Ovary (tissue), 9 donors: ENCODE data around the gene INHBB. TPM values are rescaled to one million over a fixed set of nuclear protein-coding genes. Genes with fewer than 3 reads are reported as not detected.

Source experiments
- DNase-seq, 5 donors: peaks; one replicate each; pipeline ENCODE4 v3.0.0-alpha.2; 2019 to 2020
- H3K27ac ChIP-seq, 2 donors: fragments of 200-600 bp; one replicate each; pipeline versions ENCODE4 v1.5.1 to v1.8.0; 2019 to 2022
- H3K27me3 ChIP-seq: fragments of 200-600 bp; one replicate; pipeline ENCODE4 v1.8.0; 2022
- H3K36me3 ChIP-seq: fragments of 200-600 bp; sonication (generic); one replicate; pipeline ENCODE4 v1.5.1; 2019
- H3K4me1 ChIP-seq: one replicate; pipeline ENCODE4 v1.8.1; 2013; ENCODE audit warnings: mild to moderate bottlenecking, moderate library complexity; ENCODE audit not compliant: insufficient read depth
- H3K4me3 ChIP-seq: fragments of 200-600 bp; sonication (generic); one replicate; pipeline ENCODE4 v1.5.1; 2017
- H3K9me3 ChIP-seq, 2 donors: fragments of 200-600 bp in 1 of 2; sonication (generic) in 1 of 2; one replicate each; pipeline versions ENCODE4 v1.5.1 to v1.8.1; 2013 to 2019; ENCODE audit warnings: mild to moderate bottlenecking in 1 of 2, moderate library complexity in 1 of 2
- EP300 ChIP-seq: sonication (generic); formaldehyde crosslinking; IDR thresholded peaks from one replicate; pipeline ENCODE4 v1.6.1; 2017; ENCODE audit warnings: antibody characterized with exemption
- POLR2A ChIP-seq: fragments of 450-650 bp; IDR thresholded peaks from one replicate; pipeline ENCODE4 v1.6.1; 2017; ENCODE audit warnings: antibody characterized with exemption, mild to moderate bottlenecking, moderate library complexity
- WGBS, 3 donors: extraction: QIAGEN DNeasy Blood & Tissue Kit in 1 of 3; methylation state at CpG; one replicate each; pipeline versions ENCODE4 v1.1.5 to v1.1.7; 2013 to 2017; 5-methylcytosine and 5-hydroxymethylcytosine counted together
- intact Hi-C, 4 donors: fragments of 100-400 bp; cut with DNase I; formaldehyde crosslinking; loops; one replicate each; pipeline versions ENCODE4 v1.11.0 to v1.15.1; 2022 to 2023
- polyA plus RNA-seq, 2 donors: library from polyadenylated mRNA; stranded (reverse); fragments of 200-250 nt in 1 of 2; fragments of 350-450 nt in 1 of 2; fragmentation: Illumina TruSeq in 1 of 2; extraction: RNeasy Lipid Tissue Mini Kit (QIAGEN cat#74804) in 1 of 2; gene quantifications; one replicate each; pipeline ENCODE4 v1.2.3, GENCODE V29; 2013 to 2014
- total RNA-seq, 7 donors: library from RNA; depleted of rRNA in 2 of 7; stranded (reverse); fragments of >200 nt in 2 of 7; fragmentation: NEBNext Ultra II Directional in 3 of 7; extraction: Animal tissue kit (Norgen Biotek cat#: 25700) in 3 of 7; gene quantifications; one replicate each; pipeline versions ENCODE4 v1.1.0 to v1.2.4, GENCODE V29; 2016 to 2023
- TF ChIP-seq, protein P1 (sequence below), 3 donors: fragments of 450-650 bp in 2 of 3; fragments of 200-600 bp in 1 of 3; IDR thresholded peaks; one replicate each; pipeline versions ENCODE4 v1.5.1 to v1.8.0; 2016 to 2022; ENCODE audit warnings: antibody characterized with exemption in 3 of 3, mild to moderate bottlenecking in 1 of 3
- donor health status: DM: no; HTN: no; CAD: no; lungs with moderate emphysema.
- donor health status: DM: no; HTN: no; CAD: no.
- donor health status: Bipolar disorder and iron deficiency.
- donor health status: DM: yes; HTN: yes; CAD: no.
- donor health status: DM: no; HTN: no; CAD: no.
- donor health status: DM: yes; HTN: yes; CAD: no.

The INHBB gene
- total and polyA plus RNA-seq, 9 donors = 1.1 to 6.9 (median 4.0) TPM

DNA sequence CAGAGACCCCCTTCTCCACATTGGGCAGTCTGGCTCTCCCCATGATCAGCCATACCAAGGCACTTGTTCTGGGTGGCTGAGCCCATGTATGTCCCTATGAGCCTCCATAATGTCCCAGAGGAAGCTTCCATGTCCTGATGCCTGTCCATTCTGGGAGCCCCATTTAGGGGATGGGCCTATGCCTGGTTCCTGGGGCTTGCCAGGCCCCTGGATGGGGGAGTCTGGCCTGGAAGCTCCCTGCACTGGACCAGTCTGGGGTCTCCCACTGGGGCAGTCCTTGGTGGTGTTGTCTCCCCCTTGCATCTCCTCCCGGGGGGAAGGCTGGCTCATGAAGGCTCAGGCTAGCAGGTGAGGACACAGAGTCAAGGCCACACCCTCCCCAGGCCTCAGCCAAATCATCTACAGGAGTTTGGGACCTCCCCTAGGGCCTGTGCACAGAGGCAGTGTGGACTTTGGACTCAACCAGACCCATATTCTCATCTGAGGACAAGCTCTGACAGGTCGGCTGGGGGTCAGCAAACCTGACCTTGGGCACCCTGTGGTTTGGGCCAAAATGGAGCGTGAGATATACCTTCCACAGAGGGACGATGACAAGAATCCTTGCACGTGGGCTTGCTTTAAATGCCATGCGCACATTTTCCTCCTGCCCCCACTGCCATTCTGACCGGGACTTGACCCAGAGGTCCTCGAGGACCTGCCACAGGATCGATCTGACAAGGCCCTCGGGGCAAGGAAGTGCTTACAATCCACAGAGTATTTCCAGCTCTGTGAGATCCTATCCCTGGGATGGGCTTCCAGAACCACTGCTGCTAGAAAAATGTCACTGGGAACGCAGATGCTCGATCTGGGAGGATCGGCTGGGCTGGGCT lies 38.8 kb downstream of the INHBB start:
- WGBS, 3 donors = 77 to 80% (median 79%) methylated on average over 13 of the region's 13 CpGs
- TF ChIP-seq EP300 = no peak
- no peak for TF ChIP-seq POLR2A
- TF ChIP-seq, protein P1, sequence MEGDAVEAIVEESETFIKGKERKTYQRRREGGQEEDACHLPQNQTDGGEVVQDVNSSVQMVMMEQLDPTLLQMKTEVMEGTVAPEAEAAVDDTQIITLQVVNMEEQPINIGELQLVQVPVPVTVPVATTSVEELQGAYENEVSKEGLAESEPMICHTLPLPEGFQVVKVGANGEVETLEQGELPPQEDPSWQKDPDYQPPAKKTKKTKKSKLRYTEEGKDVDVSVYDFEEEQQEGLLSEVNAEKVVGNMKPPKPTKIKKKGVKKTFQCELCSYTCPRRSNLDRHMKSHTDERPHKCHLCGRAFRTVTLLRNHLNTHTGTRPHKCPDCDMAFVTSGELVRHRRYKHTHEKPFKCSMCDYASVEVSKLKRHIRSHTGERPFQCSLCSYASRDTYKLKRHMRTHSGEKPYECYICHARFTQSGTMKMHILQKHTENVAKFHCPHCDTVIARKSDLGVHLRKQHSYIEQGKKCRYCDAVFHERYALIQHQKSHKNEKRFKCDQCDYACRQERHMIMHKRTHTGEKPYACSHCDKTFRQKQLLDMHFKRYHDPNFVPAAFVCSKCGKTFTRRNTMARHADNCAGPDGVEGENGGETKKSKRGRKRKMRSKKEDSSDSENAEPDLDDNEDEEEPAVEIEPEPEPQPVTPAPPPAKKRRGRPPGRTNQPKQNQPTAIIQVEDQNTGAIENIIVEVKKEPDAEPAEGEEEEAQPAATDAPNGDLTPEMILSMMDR (IDR thresholded peaks at IDR 0.05) = no peak
- intact Hi-C loops = no loop called here
- Histone ChIP-seq H3K27me3 (no peaks in the 10 kb centered on the region), H3K27ac (no peak overlapping the region), H3K9me3 (no peaks in the 10 kb centered on the region), H3K36me3 (no peaks in the 10 kb centered on the region), H3K4me1 (no peaks in the 10 kb centered on the region), H3K4me3 (no peak overlapping the region)
- DNase-seq = no peak

DNA sequence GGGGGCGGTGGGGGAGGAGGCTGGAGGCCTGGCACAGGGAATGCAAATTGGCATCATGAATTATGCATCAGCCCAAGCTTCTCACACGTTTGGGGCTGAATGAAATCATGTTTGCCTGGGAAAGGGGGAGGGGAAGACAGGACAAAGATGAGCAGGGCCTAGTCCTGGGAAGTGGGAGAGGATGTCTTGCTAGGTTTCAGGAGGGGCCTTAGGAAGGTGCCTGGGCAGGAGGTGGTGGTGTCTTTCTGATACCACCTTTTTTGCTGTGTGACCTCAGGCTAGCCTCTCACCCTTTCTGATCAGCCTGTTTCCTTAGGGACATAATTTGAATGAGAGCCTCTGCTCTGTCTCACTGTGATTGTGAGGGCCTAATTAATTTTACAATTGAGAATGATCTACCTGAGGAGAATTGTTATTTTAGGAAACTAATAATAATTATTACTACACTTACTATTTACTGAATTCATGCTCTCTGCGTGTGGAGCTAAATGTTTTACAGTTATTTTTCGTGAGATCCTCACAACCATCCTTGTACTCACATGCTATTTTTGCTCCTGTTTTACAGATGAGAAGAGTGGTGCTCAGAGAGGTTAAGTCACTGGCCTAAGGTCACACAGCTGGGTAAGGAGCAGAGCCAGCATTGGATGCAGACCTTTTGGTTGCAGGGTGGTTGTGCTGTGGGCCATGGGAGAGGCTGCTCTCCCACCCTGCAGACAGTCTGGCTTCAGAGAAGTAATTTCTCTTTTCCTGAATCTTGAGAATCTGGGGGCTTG lies 39.6 kb downstream of the INHBB start:
- Histone ChIP-seq H3K27ac (no peak overlapping the region), H3K27me3 (no peaks in the 10 kb centered on the region), H3K4me3 (no peak overlapping the region), H3K4me1 (no peaks in the 10 kb centered on the region), H3K36me3 (no peaks in the 10 kb centered on the region), H3K9me3 (no peaks in the 10 kb centered on the region)
- no peak for DNase-seq
- intact Hi-C loops = no loop called here
- whole genome bisulfite sequencing, 3 donors = 74 to 77% (median 77%) methylated on average over 4 of the region's 4 CpGs
- TF ChIP-seq, protein P1 (IDR thresholded peaks at IDR 0.05) = no peak
- TF ChIP-seq EP300 = no peak
- no peak for TF ChIP-seq POLR2A

DNA sequence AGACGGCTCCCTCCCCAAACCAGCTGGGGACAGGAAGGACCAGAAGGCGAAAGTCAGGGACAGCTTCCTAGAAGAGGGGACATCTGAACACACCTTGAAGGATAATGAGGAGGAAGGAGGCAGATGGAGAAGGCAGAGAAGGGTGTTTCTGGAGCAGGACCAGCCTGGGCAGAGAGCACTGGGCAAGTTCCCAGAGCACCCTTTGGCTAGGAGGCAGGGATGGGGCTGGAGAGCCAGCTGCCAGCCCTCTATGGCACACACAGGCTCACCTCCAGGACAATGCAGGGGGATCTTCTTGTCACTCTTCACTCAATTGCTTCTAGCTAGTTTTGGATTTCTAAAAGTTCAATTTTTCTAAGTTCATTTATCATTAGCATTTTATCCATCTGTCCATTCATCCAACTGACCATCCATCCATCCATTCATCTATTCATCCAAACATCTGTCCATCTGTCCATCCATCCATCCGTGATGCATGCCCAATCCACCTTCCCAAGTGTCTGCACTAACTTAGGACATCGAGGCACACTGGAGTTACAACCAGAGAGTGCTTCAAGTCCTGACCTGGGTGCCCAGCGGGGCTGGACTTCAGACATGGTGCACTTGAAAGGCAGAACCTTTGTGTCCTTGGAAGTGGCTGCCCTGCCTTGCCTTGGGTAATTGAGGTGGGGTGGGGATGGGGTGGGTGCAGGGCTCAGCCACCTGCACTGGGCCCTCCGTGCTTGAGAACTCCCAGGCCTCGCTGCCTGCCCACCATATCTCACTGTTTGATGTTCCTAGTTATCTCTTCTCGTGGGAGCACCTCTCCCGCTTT lies 42.5 kb downstream of the INHBB start:
- intact Hi-C loops = no loop called here
- WGBS, 3 donors = 69 to 73% (median 70%) methylated on average over 9 of the region's 9 CpGs

More for the DNA sequence above, 42.5 kb downstream of the INHBB start:
- H3K36me3 ChIP-seq = no peaks in the 10 kb centered on the region
- H3K27me3 ChIP-seq = no peaks in the 10 kb centered on the region
- H3K4me3 ChIP-seq = no peak overlapping the region
- no peak overlapping the region for H3K27ac ChIP-seq
- H3K9me3 ChIP-seq = no peaks in the 10 kb centered on the region
- peak in 2 of 5 donors; percentile 1 to 5 for DNase-seq
- TF ChIP-seq POLR2A (no peak), EP300 (no peak)
- TF ChIP-seq, protein P1 (IDR thresholded peaks at IDR 0.05) = no peak
- H3K4me1 ChIP-seq = no peaks in the 10 kb centered on the region
